HG02970 (cell line): ENCODE measurements around the gene RAB29.
A peak's percentile ranks its signal among the peaks of the same experiment; 100 is the strongest.
"Not testable (repeated sequence)": the region's sequence is repeated elsewhere in the genome, so short reads cannot be mapped to it uniquely, and the experiment has no call there.

Source experiments
- ATAC-seq: cut with Tn5 transposase; IDR thresholded peaks from one replicate; pipeline ENCODE4 v1.9.1; 2021; ENCODE audit warnings: mild to moderate bottlenecking, moderate library complexity, moderate number of reproducible peaks; ENCODE audit not compliant: unreplicated experiment, low FRiP score

The RAB29 gene, protein sequence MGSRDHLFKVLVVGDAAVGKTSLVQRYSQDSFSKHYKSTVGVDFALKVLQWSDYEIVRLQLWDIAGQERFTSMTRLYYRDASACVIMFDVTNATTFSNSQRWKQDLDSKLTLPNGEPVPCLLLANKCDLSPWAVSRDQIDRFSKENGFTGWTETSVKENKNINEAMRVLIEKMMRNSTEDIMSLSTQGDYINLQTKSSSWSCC

DNA sequence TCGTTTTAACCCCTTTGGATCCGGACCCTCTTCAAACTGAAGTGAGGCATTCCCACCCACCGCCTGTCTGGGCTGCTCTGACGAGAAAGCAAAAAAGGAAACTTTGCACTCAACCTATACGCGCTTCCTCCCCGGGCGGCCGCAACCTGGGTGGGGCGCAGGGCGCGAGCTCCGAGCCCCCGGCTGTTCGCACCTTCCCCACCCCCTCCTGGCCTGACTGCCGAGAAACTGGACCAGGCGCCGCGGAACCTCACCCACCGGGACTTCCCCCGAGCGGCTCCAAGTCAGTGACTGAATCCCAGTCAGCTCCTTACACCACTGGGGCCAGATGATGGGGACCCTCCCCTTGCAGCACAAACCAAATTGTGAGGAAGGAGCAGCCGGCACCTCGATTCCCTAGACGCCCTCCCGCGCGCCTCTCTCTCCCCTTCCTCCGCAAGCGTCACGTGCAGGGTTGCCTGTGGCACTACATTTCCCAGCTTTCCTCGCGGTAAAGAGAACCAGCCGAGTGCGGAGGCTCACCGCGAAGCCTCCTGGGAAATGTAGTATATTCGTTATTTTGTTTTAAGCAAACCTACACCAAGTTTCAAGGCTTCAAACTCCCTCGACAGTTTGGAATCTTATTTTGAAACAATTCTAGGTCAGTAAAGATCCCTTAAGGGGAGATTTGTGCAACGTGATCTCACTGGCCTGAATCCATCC is at the start of gene RAB29:
Gene RAB29 (minus strand): TSS at position 468 of the 702 bp plus-strand sequence. CDS start 526 bp downstream, outside the sequence.
- ATAC-seq, result peak; percentile 69

DNA sequence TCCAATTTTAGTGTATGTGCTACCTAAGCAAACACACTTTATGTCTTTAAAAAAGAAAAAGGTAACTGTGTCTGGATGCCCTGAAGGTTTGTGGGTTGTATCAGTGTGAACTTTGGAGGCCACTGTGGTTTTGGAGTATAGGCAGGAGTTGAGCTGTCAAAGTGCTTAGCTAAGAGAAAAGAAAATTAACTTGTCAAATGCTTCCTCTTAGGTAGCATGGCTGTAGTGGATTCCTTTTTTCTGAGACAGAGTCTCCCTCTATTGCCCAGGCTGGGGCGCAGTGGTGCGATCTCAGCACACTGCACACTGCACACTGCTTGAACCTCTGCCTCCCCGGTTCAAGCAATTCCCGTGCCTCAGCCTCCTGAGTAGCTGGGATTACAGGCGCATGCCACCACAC is 48.9 kb upstream of the RAB29 start:
- no peak for ATAC-seq

DNA sequence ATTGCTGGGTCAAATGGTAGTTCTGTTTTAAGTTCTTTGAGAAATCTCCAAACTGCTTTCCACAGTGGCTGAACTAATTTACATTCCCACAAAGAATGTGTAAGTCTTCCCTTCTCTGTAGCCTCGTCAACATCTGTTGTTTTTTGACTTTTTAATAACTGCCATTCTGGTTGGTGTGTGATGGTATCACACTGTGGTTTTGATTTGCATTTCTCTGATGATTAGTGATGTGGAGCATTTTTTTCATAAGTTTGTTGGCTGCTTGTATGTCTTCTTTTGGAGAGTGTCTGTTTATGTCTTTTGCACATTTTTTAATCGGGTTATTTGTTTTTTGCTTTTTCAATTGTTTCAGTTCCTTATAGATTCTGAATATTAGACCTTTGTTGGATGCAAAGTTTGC is 48.0 kb upstream of the RAB29 start:
- ATAC-seq, result not testable (repeated sequence)

DNA sequence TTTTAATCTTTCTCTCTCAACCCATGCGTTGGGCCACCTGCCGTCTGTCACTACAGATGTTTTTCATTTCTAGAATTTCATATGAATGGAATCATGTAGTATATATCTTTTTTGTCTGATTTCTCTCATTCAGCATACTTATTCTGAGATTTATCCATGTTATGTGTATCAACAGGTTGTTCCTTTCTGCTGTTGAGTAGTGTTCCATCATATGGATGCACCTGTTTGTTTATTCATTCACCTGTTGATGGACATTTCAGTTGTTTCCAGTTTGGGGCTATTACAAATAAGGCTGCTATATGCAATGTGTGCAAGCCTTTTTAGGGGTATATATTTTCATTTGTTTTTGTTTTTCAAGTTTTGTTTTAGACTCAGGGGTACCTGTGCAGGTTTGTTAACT is 47.1 kb upstream of the RAB29 start:
- ATAC-seq, result no peak

DNA sequence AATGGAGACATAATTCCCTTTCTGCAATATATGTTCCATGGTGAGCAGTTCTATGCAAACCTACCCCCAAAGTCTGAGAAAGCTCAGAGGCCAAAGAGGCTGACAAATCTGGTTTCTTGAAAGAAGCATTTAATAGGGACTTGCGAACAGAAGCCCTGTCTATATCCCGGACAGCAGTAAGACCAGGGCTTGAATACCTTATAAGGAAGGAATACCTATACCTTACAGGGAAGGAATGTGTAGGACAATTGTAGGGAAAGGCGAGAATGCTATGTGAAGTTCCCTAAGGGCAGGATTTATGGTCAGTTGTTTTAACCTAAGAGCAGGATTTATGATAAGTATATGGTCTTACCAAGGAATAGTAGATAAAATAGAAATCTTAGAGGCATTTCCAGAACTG is 42.7 kb upstream of the RAB29 start:
- no peak for ATAC-seq

DNA sequence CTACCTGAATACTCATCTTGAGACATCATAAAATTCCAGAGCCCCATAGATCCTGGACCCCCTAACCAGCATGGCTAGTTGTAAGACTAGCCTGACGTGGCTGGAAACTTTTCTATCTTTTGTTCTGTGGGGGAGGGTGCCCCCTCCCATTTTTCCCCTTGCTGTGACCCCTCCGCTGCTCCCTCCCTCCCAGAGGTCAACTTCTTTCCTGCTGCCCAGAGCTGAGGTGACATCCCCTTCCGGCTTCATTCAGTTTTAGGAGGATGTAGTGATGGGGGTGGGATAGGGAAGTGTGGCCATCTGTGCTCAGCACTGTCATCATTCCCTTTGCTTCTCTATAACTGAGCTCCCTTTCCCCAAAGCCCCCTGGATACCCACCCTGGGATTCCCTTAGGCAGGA is 42.1 kb upstream of the RAB29 start:
- ATAC-seq, result no peak

DNA sequence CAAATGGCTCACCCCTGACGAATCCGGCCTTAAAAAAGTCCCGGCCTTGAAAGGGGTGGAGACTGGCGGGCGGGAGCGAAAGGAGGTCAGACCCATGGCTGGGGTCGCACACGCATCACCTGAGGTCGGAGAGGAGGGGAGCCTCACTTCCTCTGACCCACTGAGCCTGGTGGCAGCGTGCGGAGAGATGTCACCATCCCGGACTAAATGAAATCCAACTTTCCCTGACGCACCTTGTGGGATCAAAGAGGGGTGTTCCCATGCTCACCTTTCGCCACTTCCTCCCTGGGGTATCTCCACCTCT is 38.4 kb upstream of the RAB29 start:
- no peak for ATAC-seq

DNA sequence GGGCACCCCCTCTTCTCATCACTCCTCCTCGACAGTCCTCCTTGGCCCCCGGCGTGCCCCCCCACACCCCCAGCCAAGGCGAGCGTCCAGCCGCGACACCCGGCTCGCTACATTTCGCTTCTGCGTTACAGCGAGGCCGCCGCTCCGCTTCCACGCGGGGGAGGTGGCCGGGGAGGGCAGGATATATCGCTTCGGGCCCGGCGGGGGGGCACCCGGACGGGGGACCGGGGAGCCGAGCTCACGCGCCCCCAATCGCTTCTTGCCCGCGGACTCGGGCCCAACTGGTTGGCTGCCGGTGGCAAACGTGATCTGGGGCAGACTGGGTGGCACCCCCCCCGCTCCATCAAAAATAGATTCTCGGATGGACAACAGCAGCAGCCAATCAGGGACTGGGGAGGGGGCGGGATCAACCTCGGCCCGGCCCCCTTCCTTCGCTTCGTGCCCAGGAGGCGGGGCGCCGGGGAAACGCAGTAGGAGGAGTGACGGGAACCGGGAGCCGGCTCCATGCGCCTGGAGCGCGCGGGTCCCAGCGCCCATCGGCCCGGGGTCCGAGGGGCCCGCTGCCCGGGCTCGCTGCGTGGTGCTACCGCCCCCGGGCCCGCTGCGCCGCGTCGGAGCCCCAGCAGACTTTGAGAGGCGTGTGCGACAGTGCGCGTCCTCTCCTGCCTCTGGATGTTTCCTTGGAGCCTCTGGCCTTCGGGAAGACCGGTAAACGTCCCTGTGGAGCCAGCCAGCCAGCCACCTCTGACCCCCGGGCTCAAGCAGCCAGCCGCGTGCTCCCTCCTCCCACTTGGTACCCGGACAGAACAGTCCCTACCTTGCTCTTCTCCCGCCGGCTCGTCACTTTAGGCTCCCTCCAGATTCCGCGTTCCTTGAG is 37.8 kb upstream of the RAB29 start, which contains the start of gene SLC41A1:
Gene SLC41A1 (minus strand): TSS at position 321 of the 877 bp plus-strand sequence. CDS start 2,757 bp downstream, outside the sequence.
- ATAC-seq, result no peak

DNA sequence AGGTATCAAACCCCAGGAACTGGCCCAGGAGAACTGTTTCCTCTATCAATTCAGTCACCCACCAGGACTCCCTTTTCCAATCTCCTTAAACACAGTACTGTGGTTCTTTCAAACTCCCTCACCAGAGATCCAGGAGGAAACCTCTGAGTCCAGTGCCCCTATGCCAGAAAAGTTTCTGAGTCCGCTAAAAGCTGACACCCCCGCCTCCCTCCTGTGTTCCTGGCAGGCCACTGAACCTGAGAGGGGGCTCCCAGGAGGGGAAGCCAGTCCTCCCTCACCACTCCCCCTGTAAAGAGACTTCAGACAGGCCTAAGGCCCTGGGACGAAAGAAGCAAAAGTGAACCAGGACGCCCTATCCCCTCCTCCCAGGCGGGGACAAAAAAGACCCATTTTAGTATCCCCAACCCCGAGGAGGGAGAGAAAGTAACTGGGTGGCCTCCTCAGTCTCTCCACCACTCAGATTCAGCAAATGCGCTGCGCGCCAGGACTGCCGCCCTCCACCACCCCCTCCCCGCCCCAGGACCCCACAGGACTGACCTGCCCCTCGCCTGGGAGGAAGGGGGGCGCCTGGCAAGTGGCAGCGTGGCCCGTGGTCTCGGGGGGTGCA is 37.1 kb upstream of the RAB29 start:
- no peak for ATAC-seq

DNA sequence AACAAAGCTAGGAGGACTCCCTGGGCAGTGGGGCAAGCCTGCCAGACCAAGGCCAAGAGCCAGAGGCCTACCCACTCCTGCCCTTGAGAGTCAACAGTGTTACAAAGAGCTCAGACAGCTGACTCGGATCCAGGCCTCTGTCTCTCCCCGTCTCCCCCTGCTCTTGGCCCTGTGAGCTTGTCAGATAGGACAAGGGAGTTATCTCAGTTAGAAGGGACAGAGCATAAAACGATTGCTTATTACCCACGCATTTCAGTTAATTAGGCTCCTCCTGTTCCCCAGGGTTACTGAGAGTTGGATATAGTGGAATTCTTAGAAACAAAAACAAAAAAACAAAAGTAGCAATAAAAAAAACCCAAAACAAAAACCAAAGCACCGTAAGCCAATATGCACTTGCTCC is 36.4 kb upstream of the RAB29 start:
- no peak for ATAC-seq

DNA sequence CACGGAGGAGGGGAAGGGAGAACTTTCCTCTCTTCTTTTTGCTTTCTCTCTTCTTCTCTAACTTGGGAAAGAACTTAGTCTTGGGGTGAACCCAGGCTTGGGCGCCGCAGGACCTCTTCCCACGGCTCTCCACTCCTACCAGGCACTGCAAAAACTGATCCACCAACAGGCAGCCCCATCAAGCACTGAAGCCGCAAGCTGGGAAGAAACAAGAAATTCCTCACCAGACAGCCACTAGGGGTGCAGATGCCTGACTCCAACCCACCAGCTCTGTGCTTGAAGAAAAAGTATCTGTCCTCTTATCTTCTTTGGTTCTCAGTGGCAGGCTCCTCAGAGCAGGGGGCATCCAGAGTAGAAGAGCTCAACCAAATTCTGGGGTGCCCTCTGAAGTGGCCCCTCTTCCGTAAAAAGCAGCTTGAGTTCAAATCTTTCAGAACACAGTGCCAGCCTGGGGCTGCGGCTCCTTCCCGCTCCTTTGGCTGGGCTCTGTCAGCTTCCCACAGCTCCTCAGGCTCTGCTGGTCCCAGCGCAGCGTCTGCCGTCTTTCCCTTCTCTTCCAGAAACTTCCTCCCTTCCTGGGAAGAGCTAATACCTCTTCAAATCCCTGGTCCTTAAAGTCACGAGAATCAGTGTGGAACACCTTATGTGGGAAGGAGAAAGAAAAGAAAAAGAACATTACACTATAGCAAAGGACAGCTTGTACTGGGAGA is 35.3 kb upstream of the RAB29 start:
- ATAC-seq, result no peak

DNA sequence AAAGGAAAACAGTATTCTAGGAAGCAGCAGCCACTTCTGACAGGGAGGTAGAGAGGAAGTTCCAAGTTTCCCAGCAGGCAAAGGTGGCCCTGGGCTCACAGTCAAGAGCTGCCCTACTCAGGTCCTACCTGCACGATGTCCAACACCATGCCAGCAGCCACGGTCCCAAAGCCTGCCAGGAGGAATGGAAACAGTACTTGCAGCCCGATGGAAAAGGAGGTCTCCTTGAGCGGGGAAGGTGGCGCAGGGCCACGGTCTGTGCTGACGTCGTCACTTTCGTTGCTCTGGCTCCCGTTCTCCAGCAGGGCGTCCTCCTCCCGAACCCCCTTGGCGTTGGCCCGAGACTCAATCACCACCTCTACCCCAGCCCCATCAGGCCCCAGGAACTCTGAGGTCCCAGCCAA is 34.7 kb upstream of the RAB29 start:
- ATAC-seq, result no peak

DNA sequence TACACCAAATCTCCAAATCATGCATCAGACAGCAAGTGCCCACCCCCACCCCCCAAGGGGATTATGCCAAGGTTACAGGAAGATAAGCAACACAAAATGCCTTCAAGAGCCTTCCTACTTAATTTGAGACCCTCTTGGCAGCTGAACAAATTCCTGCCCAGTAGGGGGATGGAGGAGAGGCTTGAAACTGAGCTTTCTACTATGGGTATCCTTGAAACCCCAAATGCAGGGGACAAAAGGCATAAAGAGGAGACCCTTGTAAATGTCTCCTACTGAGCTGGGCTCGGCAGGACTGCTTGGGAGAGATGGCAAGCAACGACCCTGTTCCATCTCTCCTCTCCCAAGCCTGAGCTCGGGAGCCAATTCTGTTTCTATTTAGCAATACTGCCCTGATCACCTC is 34.2 kb upstream of the RAB29 start:
- ATAC-seq, result no peak

DNA sequence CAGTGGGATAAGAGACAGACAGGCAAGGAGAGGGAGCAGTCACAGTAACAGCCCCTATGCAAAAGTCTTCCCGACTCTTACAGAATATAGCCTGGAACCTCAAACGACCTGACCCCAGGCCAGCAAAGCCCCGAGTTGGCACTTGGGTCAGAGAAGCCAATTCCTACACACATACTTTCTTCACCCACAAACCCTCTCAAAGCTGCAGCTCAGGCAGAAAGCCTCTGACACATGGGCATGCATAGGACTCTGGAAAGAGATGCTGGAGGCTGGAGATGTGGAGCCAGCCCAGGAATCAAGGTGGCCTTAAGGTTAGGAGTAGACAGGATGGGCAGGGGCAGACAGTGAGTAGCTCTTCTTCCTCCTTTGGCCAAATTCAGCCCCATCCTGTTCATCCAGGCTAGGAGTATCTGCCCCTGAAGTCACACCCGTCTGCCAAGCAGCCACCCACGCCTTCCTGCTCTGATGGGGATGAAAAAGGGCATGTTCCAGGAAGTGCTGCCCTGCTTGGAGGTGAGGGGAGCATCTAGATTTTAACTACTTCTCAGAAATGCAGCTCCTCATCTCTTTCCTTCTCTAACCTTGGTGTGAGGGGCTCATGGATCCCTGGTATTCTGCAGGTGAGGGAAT is 29.9 kb upstream of the RAB29 start:
- no peak for ATAC-seq

DNA sequence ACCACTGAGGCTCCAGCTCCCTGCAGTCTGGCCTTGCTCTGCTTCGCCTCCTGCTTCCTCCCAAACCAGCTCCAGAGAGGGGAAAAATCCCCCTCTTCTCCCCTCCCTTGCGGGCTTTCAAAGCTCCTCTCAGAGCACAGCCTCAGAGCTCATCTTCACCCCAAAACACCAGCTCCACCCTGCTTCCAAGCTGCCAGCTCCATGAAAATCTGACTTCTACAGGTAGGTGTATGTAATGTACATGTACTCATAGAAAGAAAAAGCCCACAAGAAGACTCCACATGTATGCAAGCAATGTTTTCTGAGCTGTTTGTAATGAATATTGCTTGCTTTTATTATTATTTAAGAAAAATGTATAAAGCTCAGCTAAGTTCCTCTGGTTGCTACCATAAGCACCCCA is 29.3 kb upstream of the RAB29 start:
- ATAC-seq, result no peak

DNA sequence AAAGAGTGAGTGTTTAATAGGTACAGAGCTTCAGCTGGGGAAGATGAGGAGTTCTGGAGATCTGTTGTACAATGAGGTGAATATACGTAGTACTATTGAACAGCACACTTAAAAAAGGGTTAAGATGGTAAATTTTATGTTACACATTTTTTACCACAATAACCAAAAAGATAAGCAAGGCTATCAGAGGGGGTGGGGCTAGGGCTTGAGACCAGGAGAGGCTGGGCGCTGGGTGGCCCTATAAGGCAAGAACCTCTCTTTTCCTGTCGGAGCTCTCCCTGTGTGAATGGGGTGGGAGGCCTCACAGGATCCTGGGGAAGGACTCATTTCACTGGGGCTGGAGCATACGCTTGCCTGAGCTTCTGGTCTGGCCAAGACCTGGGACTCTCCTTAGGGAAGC is 28.7 kb upstream of the RAB29 start:
- ATAC-seq, result no peak

DNA sequence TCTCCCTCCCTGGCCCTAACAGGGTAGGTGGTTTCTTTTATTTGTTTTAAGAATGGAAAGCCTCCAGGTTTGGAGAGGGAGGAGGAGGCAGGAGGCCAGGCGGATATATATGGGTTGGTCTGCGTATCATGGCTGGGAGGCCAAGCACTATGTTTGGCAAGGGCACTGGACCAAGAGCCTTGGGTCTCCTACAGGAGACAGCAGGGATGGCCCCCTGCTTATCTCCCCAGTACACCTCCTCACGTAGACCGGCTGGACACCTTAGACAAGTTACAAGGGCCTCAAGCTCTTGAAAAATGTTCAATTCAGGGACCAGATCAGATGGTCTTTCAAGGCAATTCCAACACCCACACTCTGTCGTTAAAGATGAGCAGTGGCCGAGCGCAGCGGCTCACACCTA is 26.8 kb upstream of the RAB29 start:
- ATAC-seq, result no peak

DNA sequence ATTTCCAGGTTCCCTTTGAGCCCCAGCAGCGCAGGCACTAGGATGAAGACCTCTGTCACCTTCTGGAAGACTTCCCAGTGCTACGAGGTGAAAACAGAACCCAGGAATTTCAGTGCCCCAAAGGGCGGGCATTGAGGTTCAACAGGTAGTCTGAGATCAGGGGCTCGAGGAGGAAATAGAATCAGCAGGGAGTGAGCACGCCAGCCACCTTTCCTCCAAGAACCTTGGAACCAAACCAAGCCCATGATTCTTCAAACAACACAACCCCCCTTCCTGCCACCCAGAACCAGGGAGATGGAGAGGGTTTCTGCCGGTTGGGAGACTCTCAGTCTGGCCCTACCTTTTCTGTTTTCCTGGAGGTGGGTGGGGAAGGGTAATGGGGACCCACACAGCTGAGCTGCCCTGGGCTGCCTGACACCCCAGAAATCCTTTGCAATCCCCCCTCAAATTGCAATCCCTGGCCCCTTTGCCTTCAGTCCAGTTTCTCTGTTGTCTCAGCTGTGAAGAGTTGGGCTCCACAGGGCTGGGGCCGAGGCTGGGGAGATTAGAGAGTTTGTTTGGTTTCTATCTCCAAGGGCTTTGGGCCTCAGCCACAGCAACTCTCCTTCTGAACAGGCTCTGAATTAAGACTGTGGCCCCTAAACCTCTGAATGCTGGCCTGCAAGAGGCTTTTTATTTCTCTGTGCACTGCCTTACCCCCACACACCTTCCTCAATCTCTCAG is 25.9 kb upstream of the RAB29 start:
- ATAC-seq, result no peak

DNA sequence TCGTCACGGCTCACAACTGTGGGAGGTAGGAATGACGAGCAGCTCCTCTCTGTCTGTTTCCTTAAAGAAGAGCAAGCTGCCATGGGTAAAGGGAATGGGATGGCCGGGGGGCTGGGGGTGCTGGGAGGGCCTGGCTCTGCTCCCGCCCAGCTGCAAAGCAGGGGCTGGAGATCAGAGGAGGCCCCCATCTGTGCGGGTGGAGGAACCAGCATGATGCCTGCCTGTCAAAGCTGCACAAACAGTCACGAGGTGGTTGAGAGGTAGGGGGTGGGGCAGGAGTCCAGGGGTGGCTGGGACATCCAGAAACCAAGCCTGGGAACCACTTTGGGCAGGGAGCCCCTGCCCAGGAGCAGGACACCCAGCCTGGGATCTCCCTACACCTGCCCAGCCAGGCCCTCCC is 25.1 kb upstream of the RAB29 start:
- ATAC-seq, result no peak
